Measurements from ENCODE around the gene CYTH4. TPM values are rescaled to one million over a fixed set of nuclear protein-coding genes. Genes with fewer than 3 reads are reported as not detected.

CYTH4 gene
- total RNA-seq, 1 experiment from 2014 or later, result not detected

DNA sequence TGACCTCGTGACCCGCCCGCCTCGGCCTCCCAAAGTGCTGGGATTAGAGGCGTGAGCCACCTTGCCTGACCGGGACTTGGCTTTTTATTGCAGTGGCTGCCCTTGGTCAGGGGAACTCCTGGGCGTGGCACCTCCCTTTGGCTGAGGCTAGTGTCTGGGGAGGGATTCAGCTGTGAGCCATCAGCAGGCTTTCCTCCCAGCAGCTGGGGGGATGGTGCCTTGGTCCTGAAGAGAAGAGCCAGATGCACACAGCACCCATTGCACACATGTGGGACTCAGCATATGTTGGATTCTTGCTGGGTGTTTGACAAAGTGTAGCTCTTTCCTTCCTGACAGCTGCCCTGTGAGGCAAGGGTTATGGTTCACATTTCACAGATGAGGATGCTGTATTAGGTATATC, 8.4 kb downstream of the CYTH4 start:
- ChIA-PET POLR2A (ENCODE audit: unreplicated experiment) (interaction anchor here (0.5 kb wide), 1 partner anchor 597 kb away, joined by 4 read pairs; no protein-coding TSS in a partner anchor), CTCF (no interaction called here)
- no peaks in the 10 kb centered on the region for H3K36me3 ChIP-seq (ENCODE audit: low read depth)
- DNase-seq, result no peak
- 0 out of 2 replicates have a peak, but pooled peaks cover 6% of the 10 kb centered on the region for H3K4me1 ChIP-seq (replicated peaks; ENCODE audit: insufficient read depth)
- BruUV-seq (replicated peaks), result no TSS peak
- no peak for TF ChIP-seq EZH2 (IDR thresholded peaks at IDR 0.05; ENCODE audit: low read depth)
- no peak for TF ChIP-seq CTCF (conservative IDR thresholded peaks at IDR 0.05)
- peaks cover 14% of the 10 kb centered on the region; the same call in 1 of the 2 replicates for H3K27me3 ChIP-seq (ENCODE audit: insufficient read depth, low read depth)
- intact Hi-C loops (cut with micrococcal nuclease; ENCODE audit: unreplicated experiment), result no loop called here
- no peaks in the 10 kb centered on the region for H3K9me2 ChIP-seq (ENCODE audit: insufficient read depth)
- H3K79me2 ChIP-seq (ENCODE audit: low read depth), result no peaks in the 10 kb centered on the region
- H2AFZ ChIP-seq, result no peak overlapping the region
- no peaks in the 10 kb centered on the region for H3K9me3 ChIP-seq (ENCODE audit: insufficient read depth, low read depth)
- H3F3A ChIP-seq (ENCODE audit: insufficient read depth, low read depth), result no peaks in the 10 kb centered on the region
- H3K4me2 ChIP-seq, result no peak overlapping the region
- no peaks in the 10 kb centered on the region for H4K20me1 ChIP-seq (ENCODE audit: insufficient read depth)
- H3K27ac ChIP-seq, result no peak overlapping the region
- H3K4me3 ChIP-seq, result no peak overlapping the region

- Histone ChIP-seq H3K36me3 (ENCODE audit: low read depth) (no peaks in the 10 kb centered on the region), H3K79me2 (ENCODE audit: low read depth) (no peaks in the 10 kb centered on the region), H4K20me1 (ENCODE audit: insufficient read depth) (no peaks in the 10 kb centered on the region), H3F3A (ENCODE audit: insufficient read depth, low read depth) (no peaks in the 10 kb centered on the region), H3K27ac (no peak overlapping the region), H3K9me3 (ENCODE audit: insufficient read depth, low read depth) (no peaks in the 10 kb centered on the region), H2AFZ (no peak overlapping the region), H3K4me1 (replicated peaks; ENCODE audit: insufficient read depth) (0 out of 2 replicates have a peak, but pooled peaks cover 6% of the 10 kb centered on the region), H3K4me2 (no peak overlapping the region), H3K27me3 (ENCODE audit: insufficient read depth, low read depth) (0 out of 2 replicates have a peak, but pooled peaks cover 4% of the 10 kb centered on the region), H3K9me2 (ENCODE audit: insufficient read depth) (no peaks in the 10 kb centered on the region), H3K4me3 (no peak overlapping the region)
- CTCF ChIA-PET, result no interaction called here
- TF ChIP-seq EZH2 (IDR thresholded peaks at IDR 0.05; ENCODE audit: low read depth), result no peak
- no peak for TF ChIP-seq CTCF (conservative IDR thresholded peaks at IDR 0.05)
- no peak for DNase-seq
- no TSS peak for BruUV-seq (replicated peaks)
- intact Hi-C loops (cut with micrococcal nuclease; ENCODE audit: unreplicated experiment), result no loop called here
- POLR2A ChIA-PET (ENCODE audit: unreplicated experiment), result interaction anchor here (0.5 kb wide), 1 partner anchor 596 kb away, joined by 4 read pairs; no protein-coding TSS in a partner anchor
Measured at GRCh38 chr22:37291559-37292298, 9.4 kb downstream of the CYTH4 start.

- intact Hi-C loops (cut with micrococcal nuclease; ENCODE audit: unreplicated experiment), result no loop called here
- H3K79me2 ChIP-seq (ENCODE audit: low read depth), result no peaks in the 10 kb centered on the region
- TF ChIP-seq CTCF (conservative IDR thresholded peaks at IDR 0.05) (no peak), EZH2 (IDR thresholded peaks at IDR 0.05; ENCODE audit: low read depth) (no peak)
- no peak overlapping the region for H3K4me3 ChIP-seq
- H2AFZ ChIP-seq, result no peak overlapping the region
- H3K36me3 ChIP-seq (ENCODE audit: low read depth), result no peaks in the 10 kb centered on the region
- no peaks in the 10 kb centered on the region for H3K9me3 ChIP-seq (ENCODE audit: insufficient read depth, low read depth)
- BruUV-seq (replicated peaks), result no TSS peak
- no peaks in the 10 kb centered on the region for H3F3A ChIP-seq (ENCODE audit: insufficient read depth, low read depth)
- no peak overlapping the region for H3K4me2 ChIP-seq
- ChIA-PET POLR2A (ENCODE audit: unreplicated experiment) (no interaction called here), CTCF (no interaction called here)
- H4K20me1 ChIP-seq (ENCODE audit: insufficient read depth), result no peaks in the 10 kb centered on the region
- no peaks in the 10 kb centered on the region for H3K27me3 ChIP-seq (ENCODE audit: insufficient read depth, low read depth)
- H3K4me1 ChIP-seq (replicated peaks; ENCODE audit: insufficient read depth), result 0 out of 2 replicates have a peak, but pooled peaks cover 6% of the 10 kb centered on the region
- no peak overlapping the region for H3K27ac ChIP-seq
- no peak for DNase-seq
- no peaks in the 10 kb centered on the region for H3K9me2 ChIP-seq (ENCODE audit: insufficient read depth)
Measured at GRCh38 chr22:37292641-37293040, 10.3 kb downstream of the CYTH4 start.
